HepG2 (cell line): ENCODE data around the gene DRAP1. TPM values are rescaled to one million over a fixed set of nuclear protein-coding genes. Genes with fewer than 3 reads are reported as not detected.
A peak's percentile ranks its signal among the peaks of the same experiment; 100 is the strongest.

Experiments
- ARNT2 ChIP-seq: sonication (generic); formaldehyde crosslinking; IDR thresholded peaks from 2 replicates; pipeline ENCODE4 v1.8.0; 2022; ENCODE audit warnings: mild to moderate bottlenecking, low read depth, missing genetic modification reagents, moderate library complexity
- DNMT3B ChIP-seq: conservative IDR thresholded peaks from 2 replicates; pipeline ENCODE4 v1.6.1; 2016; ENCODE audit warnings: missing biosample characterization, control low read depth
- GATAD2A ChIP-seq: IDR thresholded peaks from 2 replicates; pipeline ENCODE4 v1.6.1; 2016
- HOXA3 ChIP-seq: sonication (generic); formaldehyde crosslinking; IDR thresholded peaks from 2 replicates; pipeline ENCODE4 v1.5.0; 2020; ENCODE audit warnings: missing genetic modification reagents
- NFE2L2 ChIP-seq: fragments of 150-350 bp; IDR thresholded peaks from 2 replicates; pipeline ENCODE4 v1.6.1; 2014; ENCODE audit warnings: low read length
- ONECUT2 ChIP-seq: sonication (generic); formaldehyde crosslinking; IDR thresholded peaks from 2 replicates; pipeline ENCODE4 v1.4.0; 2020; ENCODE audit warnings: missing genetic modification reagents
- TBP ChIP-seq: sonication (generic); formaldehyde crosslinking; IDR thresholded peaks from 2 replicates; pipeline ENCODE4 v1.5.0; 2020; ENCODE audit warnings: missing genetic modification reagents
- ZBTB21 ChIP-seq: sonication (generic); formaldehyde crosslinking; IDR thresholded peaks from 2 replicates; pipeline ENCODE4 v1.4.0; 2020; ENCODE audit warnings: missing genetic modification reagents
- ZFP90 ChIP-seq: sonication (generic); formaldehyde crosslinking; IDR thresholded peaks from 2 replicates; pipeline ENCODE4 v1.8.0; 2022; ENCODE audit warnings: missing genetic modification reagents, mild to moderate bottlenecking, inconsistent platforms, borderline replicate concordance
- ZNF557 ChIP-seq: sonication (generic); formaldehyde crosslinking; IDR thresholded peaks from 2 replicates; pipeline ENCODE4 v1.4.0; 2020; ENCODE audit warnings: missing genetic modification reagents
- polyA plus RNA-seq, 8 experiments: library from polyadenylated mRNA; depleted of rRNA in 3 of 8; stranded (reverse) in 7 of 8; unstranded in 1 of 8; fragments of >200 nt; fragmentation: Illumina TruSeq in 4 of 8; extraction: Trizol in 4 of 8; gene quantifications; 2 replicates each; pipeline versions ENCODE4 v1.2.1 to v1.2.3, GENCODE V29; 2011 to 2016; ENCODE audit warnings: low read depth in 4 of 8, missing spikeins in 1 of 8, mixed read lengths in 1 of 8; ENCODE audit not compliant: insufficient read depth in 1 of 8
- total RNA-seq, 5 experiments: library from RNA; depleted of rRNA; stranded (reverse); fragments of >200 nt; fragmentation: Illumina TruSeq; extraction: Trizol; gene quantifications; 2 replicates each; pipeline ENCODE4 v1.2.3, GENCODE V29; 2016; ENCODE audit warnings: low read depth in 1 of 5
- TF ChIP-seq, protein P1 (sequence below): sonication (generic); formaldehyde crosslinking; IDR thresholded peaks from 2 replicates; pipeline ENCODE4 v1.5.0; 2020; ENCODE audit warnings: mild to moderate bottlenecking, missing genetic modification reagents, borderline replicate concordance
- TF ChIP-seq, protein P2 (sequence below): sonication (generic); formaldehyde crosslinking; IDR thresholded peaks from 2 replicates; pipeline ENCODE4 v1.4.0; 2020; ENCODE audit warnings: mild to moderate bottlenecking, missing genetic modification reagents
- TF ChIP-seq, protein P3 (sequence below): IDR thresholded peaks from 2 replicates; pipeline ENCODE4 v1.6.1; 2016; ENCODE audit warnings: mild to moderate bottlenecking
- TF ChIP-seq, protein P4 (sequence below): IDR thresholded peaks from 2 replicates; pipeline ENCODE4 v1.6.1; 2016; ENCODE audit warnings: mild to moderate bottlenecking, missing biosample characterization, missing genetic modification reagents
- TF ChIP-seq, protein P5 (sequence below): sonication (generic); formaldehyde crosslinking; IDR thresholded peaks from 2 replicates; pipeline ENCODE4 v1.4.0; 2020; ENCODE audit warnings: low read depth, missing genetic modification reagents
- TF ChIP-seq, protein P6 (sequence below): sonication (generic); formaldehyde crosslinking; IDR thresholded peaks from 2 replicates; pipeline ENCODE4 v1.4.0; 2020; ENCODE audit warnings: missing genetic modification reagents

Gene DRAP1
- total and polyA plus RNA-seq, 2 of the 13 experiments (the other 11 are each of a cell fraction or from before 2014, with no cell fraction given), result 46.8 to 52.3 TPM

DNA sequence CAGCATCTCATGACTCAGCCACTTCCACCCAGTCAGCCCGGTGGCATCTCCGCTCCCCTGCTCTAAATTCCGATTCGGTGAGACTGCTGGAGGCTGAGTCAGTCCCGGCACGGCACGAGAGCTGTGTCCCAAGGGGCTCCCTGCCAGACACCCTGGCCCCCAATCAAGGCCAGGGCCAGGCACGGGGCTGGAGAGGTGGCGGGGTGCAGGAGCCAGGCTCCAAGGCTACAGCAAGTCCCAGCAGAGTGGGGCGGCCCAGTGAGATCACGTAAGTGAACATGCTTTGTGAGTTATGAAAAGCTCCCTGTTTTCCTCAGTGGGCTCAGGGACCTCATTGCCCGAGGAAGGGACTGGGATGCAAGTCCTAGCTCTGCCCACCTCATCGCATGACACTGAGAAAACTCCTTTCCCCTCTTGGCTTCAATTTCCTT lies 3.4 kb upstream of the DRAP1 start (continued):
- TF ChIP-seq, protein P1, sequence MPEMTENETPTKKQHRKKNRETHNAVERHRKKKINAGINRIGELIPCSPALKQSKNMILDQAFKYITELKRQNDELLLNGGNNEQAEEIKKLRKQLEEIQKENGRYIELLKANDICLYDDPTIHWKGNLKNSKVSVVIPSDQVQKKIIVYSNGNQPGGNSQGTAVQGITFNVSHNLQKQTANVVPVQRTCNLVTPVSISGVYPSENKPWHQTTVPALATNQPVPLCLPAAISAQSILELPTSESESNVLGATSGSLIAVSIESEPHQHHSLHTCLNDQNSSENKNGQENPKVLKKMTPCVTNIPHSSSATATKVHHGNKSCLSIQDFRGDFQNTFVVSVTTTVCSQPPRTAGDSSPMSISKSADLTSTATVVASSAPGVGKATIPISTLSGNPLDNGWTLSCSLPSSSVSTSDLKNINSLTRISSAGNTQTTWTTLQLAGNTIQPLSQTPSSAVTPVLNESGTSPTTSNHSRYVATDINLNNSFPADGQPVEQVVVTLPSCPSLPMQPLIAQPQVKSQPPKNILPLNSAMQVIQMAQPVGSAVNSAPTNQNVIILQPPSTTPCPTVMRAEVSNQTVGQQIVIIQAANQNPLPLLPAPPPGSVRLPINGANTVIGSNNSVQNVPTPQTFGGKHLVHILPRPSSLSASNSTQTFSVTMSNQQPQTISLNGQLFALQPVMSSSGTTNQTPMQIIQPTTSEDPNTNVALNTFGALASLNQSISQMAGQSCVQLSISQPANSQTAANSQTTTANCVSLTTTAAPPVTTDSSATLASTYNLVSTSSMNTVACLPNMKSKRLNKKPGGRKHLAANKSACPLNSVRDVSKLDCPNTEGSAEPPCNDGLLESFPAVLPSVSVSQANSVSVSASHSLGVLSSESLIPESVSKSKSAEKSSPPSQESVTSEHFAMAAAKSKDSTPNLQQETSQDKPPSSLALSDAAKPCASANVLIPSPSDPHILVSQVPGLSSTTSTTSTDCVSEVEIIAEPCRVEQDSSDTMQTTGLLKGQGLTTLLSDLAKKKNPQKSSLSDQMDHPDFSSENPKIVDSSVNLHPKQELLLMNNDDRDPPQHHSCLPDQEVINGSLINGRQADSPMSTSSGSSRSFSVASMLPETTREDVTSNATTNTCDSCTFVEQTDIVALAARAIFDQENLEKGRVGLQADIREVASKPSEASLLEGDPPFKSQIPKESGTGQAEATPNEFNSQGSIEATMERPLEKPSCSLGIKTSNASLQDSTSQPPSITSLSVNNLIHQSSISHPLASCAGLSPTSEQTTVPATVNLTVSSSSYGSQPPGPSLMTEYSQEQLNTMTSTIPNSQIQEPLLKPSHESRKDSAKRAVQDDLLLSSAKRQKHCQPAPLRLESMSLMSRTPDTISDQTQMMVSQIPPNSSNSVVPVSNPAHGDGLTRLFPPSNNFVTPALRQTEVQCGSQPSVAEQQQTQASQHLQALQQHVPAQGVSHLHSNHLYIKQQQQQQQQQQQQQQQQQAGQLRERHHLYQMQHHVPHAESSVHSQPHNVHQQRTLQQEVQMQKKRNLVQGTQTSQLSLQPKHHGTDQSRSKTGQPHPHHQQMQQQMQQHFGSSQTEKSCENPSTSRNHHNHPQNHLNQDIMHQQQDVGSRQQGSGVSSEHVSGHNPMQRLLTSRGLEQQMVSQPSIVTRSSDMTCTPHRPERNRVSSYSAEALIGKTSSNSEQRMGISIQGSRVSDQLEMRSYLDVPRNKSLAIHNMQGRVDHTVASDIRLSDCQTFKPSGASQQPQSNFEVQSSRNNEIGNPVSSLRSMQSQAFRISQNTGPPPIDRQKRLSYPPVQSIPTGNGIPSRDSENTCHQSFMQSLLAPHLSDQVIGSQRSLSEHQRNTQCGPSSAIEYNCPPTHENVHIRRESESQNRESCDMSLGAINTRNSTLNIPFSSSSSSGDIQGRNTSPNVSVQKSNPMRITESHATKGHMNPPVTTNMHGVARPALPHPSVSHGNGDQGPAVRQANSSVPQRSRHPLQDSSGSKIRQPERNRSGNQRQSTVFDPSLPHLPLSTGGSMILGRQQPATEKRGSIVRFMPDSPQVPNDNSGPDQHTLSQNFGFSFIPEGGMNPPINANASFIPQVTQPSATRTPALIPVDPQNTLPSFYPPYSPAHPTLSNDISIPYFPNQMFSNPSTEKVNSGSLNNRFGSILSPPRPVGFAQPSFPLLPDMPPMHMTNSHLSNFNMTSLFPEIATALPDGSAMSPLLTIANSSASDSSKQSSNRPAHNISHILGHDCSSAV, result no peak
- TF ChIP-seq, protein P2, sequence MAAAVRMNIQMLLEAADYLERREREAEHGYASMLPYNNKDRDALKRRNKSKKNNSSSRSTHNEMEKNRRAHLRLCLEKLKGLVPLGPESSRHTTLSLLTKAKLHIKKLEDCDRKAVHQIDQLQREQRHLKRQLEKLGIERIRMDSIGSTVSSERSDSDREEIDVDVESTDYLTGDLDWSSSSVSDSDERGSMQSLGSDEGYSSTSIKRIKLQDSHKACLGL (CRISPR knock-in tag), result 0 out of 2 replicates have a peak, but pooled peaks have one; percentile 4
- TF ChIP-seq ZNF557 (no peak), ONECUT2 (CRISPR knock-in tag) (no peak), ZFP90 (CRISPR knock-in tag) (no peak), ARNT2 (CRISPR knock-in tag) (no peak), TBP (CRISPR knock-in tag) (no peak), NFE2L2 (peak; percentile 59), DNMT3B (CRISPR knock-in tag) (0 out of 2 replicates have a peak, but pooled peaks have one; percentile 48), HOXA3 (no peak), ZBTB21 (CRISPR knock-in tag) (no peak), GATAD2A (CRISPR knock-in tag) (0 out of 2 replicates have a peak, but pooled peaks have one; percentile 17)
- TF ChIP-seq, protein P3, sequence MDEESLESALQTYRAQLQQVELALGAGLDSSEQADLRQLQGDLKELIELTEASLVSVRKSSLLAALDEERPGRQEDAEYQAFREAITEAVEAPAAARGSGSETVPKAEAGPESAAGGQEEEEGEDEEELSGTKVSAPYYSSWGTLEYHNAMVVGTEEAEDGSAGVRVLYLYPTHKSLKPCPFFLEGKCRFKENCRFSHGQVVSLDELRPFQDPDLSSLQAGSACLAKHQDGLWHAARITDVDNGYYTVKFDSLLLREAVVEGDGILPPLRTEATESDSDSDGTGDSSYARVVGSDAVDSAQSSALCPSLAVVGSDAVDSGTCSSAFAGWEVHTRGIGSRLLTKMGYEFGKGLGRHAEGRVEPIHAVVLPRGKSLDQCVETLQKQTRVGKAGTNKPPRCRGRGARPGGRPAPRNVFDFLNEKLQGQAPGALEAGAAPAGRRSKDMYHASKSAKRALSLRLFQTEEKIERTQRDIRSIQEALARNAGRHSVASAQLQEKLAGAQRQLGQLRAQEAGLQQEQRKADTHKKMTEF (CRISPR knock-in tag), result peak; percentile 40; the same call in 1 of the 2 replicates
- TF ChIP-seq, protein P4, sequence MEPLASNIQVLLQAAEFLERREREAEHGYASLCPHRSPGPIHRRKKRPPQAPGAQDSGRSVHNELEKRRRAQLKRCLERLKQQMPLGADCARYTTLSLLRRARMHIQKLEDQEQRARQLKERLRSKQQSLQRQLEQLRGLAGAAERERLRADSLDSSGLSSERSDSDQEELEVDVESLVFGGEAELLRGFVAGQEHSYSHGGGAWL (CRISPR knock-in tag), result no peak
- TF ChIP-seq, protein P5, sequence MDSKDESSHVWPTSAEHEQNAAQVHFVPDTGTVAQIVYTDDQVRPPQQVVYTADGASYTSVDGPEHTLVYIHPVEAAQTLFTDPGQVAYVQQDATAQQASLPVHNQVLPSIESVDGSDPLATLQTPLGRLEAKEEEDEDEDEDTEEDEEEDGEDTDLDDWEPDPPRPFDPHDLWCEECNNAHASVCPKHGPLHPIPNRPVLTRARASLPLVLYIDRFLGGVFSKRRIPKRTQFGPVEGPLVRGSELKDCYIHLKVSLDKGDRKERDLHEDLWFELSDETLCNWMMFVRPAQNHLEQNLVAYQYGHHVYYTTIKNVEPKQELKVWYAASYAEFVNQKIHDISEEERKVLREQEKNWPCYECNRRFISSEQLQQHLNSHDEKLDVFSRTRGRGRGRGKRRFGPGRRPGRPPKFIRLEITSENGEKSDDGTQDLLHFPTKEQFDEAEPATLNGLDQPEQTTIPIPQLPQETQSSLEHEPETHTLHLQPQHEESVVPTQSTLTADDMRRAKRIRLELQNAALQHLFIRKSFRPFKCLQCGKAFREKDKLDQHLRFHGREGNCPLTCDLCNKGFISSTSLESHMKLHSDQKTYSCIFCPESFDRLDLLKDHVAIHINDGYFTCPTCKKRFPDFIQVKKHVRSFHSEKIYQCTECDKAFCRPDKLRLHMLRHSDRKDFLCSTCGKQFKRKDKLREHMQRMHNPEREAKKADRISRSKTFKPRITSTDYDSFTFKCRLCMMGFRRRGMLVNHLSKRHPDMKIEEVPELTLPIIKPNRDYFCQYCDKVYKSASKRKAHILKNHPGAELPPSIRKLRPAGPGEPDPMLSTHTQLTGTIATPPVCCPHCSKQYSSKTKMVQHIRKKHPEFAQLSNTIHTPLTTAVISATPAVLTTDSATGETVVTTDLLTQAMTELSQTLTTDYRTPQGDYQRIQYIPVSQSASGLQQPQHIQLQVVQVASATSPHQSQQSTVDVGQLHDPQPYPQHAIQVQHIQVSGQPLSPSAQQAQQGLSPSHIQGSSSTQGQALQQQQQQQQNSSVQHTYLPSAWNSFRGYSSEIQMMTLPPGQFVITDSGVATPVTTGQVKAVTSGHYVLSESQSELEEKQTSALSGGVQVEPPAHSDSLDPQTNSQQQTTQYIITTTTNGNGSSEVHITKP (CRISPR knock-in tag), result peak; percentile 75
- TF ChIP-seq, protein P6, sequence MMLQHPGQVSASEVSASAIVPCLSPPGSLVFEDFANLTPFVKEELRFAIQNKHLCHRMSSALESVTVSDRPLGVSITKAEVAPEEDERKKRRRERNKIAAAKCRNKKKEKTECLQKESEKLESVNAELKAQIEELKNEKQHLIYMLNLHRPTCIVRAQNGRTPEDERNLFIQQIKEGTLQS (CRISPR knock-in tag), result peak; percentile 73
